ENCODE measurements around the gene RSL1D1.

- TF ChIP-seq, protein P1, sequence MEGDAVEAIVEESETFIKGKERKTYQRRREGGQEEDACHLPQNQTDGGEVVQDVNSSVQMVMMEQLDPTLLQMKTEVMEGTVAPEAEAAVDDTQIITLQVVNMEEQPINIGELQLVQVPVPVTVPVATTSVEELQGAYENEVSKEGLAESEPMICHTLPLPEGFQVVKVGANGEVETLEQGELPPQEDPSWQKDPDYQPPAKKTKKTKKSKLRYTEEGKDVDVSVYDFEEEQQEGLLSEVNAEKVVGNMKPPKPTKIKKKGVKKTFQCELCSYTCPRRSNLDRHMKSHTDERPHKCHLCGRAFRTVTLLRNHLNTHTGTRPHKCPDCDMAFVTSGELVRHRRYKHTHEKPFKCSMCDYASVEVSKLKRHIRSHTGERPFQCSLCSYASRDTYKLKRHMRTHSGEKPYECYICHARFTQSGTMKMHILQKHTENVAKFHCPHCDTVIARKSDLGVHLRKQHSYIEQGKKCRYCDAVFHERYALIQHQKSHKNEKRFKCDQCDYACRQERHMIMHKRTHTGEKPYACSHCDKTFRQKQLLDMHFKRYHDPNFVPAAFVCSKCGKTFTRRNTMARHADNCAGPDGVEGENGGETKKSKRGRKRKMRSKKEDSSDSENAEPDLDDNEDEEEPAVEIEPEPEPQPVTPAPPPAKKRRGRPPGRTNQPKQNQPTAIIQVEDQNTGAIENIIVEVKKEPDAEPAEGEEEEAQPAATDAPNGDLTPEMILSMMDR (IDR thresholded peaks at IDR 0.05; ENCODE audit: poor library complexity, severe bottlenecking): no peak
- TF ChIP-seq SMC3 (conservative IDR thresholded peaks at IDR 0.05; ENCODE audit: poor library complexity) (no peak), POLR2AphosphoS5 (IDR thresholded peaks at IDR 0.05) (no peak), TAF1 (IDR thresholded peaks at IDR 0.05; ENCODE audit: low read depth) (no peak), EP300 (conservative IDR thresholded peaks at IDR 0.05; ENCODE audit: poor library complexity, severe bottlenecking) (no peak), RAD21 (conservative IDR thresholded peaks at IDR 0.05) (no peak), EZH2 (IDR thresholded peaks at IDR 0.05; ENCODE audit: borderline replicate concordance, insufficient read depth, low read length, poor library complexity, severe bottlenecking) (no peak)
These were observed 31.5 kb downstream of the RSL1D1 start for GRCh38 chr16:11819798-11820197.
